ENCODE data around the gene RIMBP2.
"Not testable (repeated sequence)": the region's sequence is repeated elsewhere in the genome, so short reads cannot be mapped to it uniquely, and the experiment has no call there.

RIMBP2 gene

DNA sequence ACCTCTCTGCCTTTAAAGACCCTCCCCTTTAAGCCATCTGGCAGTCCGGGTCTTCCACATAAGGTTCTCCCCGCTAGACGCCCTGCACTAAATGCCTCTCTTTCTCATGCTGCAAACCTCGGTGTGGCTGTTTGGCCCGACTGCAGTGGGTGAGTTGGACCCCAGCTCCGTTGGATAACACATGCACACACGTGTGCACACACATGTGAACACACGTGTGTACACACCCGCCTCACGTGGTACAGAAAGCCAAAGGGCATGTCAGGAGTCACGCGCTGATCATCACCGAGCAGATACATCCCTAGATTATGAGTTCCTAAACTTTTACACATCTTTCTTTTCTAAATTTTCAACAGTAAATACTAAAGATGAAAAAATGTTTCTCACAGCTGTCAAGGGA lies 68.3 kb downstream of the RIMBP2 start:
- no peak overlapping the region for H3K4me2 ChIP-seq (ENCODE audit: low read length)
- H3K27ac ChIP-seq (ENCODE audit: low read length), result no peak overlapping the region
- no peaks in the 10 kb centered on the region for H3K27me3 ChIP-seq (ENCODE audit: low read depth, low read length)
- H3K9ac ChIP-seq (ENCODE audit: low read length), result no peak overlapping the region
- H3K36me3 ChIP-seq (replicated peaks; ENCODE audit: low read depth, low read length), result no peaks in the 10 kb centered on the region
- no peaks in the 10 kb centered on the region for H3K79me2 ChIP-seq (ENCODE audit: low read length)
- no peaks in the 10 kb centered on the region for H3K4me1 ChIP-seq (ENCODE audit: low read length)
- H2AFZ ChIP-seq (ENCODE audit: low read depth, low read length), result no peak overlapping the region
- H3K9me3 ChIP-seq (ENCODE audit: insufficient read depth, low read length), result no peaks in the 10 kb centered on the region
- no peak for TF ChIP-seq EZH2phosphoT487 (IDR thresholded peaks at IDR 0.05; ENCODE audit: low read depth)
- TF ChIP-seq, protein P1, sequence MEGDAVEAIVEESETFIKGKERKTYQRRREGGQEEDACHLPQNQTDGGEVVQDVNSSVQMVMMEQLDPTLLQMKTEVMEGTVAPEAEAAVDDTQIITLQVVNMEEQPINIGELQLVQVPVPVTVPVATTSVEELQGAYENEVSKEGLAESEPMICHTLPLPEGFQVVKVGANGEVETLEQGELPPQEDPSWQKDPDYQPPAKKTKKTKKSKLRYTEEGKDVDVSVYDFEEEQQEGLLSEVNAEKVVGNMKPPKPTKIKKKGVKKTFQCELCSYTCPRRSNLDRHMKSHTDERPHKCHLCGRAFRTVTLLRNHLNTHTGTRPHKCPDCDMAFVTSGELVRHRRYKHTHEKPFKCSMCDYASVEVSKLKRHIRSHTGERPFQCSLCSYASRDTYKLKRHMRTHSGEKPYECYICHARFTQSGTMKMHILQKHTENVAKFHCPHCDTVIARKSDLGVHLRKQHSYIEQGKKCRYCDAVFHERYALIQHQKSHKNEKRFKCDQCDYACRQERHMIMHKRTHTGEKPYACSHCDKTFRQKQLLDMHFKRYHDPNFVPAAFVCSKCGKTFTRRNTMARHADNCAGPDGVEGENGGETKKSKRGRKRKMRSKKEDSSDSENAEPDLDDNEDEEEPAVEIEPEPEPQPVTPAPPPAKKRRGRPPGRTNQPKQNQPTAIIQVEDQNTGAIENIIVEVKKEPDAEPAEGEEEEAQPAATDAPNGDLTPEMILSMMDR (IDR thresholded peaks at IDR 0.05; ENCODE audit: low read depth, low read length), result no peak
- no peaks in the 10 kb centered on the region for H4K20me1 ChIP-seq (ENCODE audit: insufficient read depth, low read length)
- H3K4me3 ChIP-seq (ENCODE audit: low read length), result no peak overlapping the region

DNA sequence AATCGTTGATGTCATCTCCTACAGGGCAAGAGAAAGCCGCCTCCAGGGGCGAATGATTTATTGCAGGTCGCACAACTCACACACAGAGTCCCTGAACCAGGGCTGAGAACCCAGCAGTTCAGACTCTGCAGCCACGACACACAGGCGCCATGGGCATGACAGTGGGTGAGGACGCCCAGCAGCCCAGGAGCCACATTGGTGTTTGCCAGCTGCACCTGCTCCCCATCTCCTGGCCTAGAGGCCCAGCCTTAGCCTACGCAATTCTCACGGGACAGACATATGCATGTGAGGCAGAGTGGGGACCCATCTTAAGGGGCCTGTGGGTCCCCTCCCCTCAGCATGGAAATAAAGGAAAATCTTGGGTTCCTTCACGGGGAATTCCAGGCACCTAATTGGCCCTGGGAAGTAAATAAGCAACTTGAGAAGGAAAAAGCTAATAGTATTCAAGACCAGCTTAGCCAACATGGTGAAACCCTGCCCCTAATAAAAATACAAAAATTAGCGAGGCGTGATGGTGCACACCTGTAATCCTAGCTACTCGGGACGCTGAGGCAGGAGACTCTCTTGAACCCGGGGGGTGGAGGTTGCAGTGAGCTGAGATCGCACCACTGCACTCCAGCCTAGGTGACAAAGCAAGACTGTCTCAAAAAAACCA lies 69.3 kb downstream of the RIMBP2 start:
- no peaks in the 10 kb centered on the region for H3K79me2 ChIP-seq (ENCODE audit: low read length)
- H3K36me3 ChIP-seq (replicated peaks; ENCODE audit: low read depth, low read length), result no peaks in the 10 kb centered on the region
- no peak overlapping the region for H3K27ac ChIP-seq (ENCODE audit: low read length)
- no peaks in the 10 kb centered on the region for H3K27me3 ChIP-seq (ENCODE audit: low read depth, low read length)
- TF ChIP-seq EZH2phosphoT487 (IDR thresholded peaks at IDR 0.05; ENCODE audit: low read depth), result no peak
- TF ChIP-seq, protein P1 (IDR thresholded peaks at IDR 0.05; ENCODE audit: low read depth, low read length), result no peak
- no peaks in the 10 kb centered on the region for H3K4me1 ChIP-seq (ENCODE audit: low read length)
- no peak overlapping the region for H2AFZ ChIP-seq (ENCODE audit: low read depth, low read length)
- no peak overlapping the region for H3K9ac ChIP-seq (ENCODE audit: low read length)
- H3K4me3 ChIP-seq (ENCODE audit: low read length), result no peak overlapping the region
- no peaks in the 10 kb centered on the region for H3K9me3 ChIP-seq (ENCODE audit: insufficient read depth, low read length)
- H3K4me2 ChIP-seq (ENCODE audit: low read length), result no peak overlapping the region
- no peaks in the 10 kb centered on the region for H4K20me1 ChIP-seq (ENCODE audit: insufficient read depth, low read length)

DNA sequence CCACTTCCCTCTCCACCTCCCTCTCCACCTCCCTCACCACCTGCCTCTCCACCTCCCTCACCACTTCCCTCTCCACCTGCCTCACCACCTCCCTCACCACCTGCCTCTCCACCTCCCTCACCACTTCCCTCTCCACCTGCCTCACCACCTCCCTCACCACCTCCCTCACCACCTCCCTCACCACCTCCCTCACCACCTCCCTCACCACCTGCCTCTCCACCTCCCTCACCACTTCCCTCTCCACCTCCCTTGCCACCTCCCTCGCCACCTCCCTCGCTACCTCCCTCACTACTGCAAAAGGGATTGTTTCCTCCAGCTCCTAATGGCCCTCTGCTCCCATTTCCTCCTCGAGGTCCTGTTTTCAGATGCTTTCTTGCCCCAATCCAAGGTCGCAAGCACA lies 69.9 kb downstream of the RIMBP2 start:
- not testable (repeated sequence) for H3K27ac ChIP-seq (ENCODE audit: low read length); H3K4me1 ChIP-seq (ENCODE audit: low read length); H3K79me2 ChIP-seq (ENCODE audit: low read length); H3K27me3 ChIP-seq (ENCODE audit: low read depth, low read length); H2AFZ ChIP-seq (ENCODE audit: low read depth, low read length); H3K4me3 ChIP-seq (ENCODE audit: low read length); H3K9ac ChIP-seq (ENCODE audit: low read length); H3K9me3 ChIP-seq (ENCODE audit: insufficient read depth, low read length); H4K20me1 ChIP-seq (ENCODE audit: insufficient read depth, low read length); H3K36me3 ChIP-seq (replicated peaks; ENCODE audit: low read depth, low read length); H3K4me2 ChIP-seq (ENCODE audit: low read length)

DNA sequence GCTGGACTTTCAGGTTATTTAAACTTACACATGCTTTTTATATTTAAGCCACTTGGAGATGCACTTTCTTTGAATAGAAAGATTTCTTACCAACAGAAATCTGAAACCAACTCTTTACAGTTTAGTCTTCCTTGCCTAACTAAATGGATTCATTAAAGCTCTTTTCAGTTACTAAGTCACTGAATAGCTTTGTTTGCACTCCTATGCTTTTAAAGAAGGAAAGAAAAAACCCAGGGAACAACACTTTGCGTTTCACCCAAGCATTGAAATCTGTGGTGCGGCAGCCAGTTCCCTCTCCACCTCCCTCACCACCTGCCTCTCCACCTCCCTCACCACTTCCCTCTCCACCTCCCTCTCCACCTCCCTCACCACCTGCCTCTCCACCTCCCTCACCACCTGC lies 70.3 kb downstream of the RIMBP2 start:
- Histone ChIP-seq H3K9me3 (ENCODE audit: insufficient read depth, low read length) (no peaks in the 10 kb centered on the region), H2AFZ (ENCODE audit: low read depth, low read length) (no peak overlapping the region), H4K20me1 (ENCODE audit: insufficient read depth, low read length) (no peaks in the 10 kb centered on the region), H3K9ac (ENCODE audit: low read length) (no peak overlapping the region), H3K27me3 (ENCODE audit: low read depth, low read length) (no peaks in the 10 kb centered on the region), H3K27ac (ENCODE audit: low read length) (no peak overlapping the region), H3K4me3 (ENCODE audit: low read length) (no peak overlapping the region), H3K79me2 (ENCODE audit: low read length) (no peaks in the 10 kb centered on the region), H3K4me1 (ENCODE audit: low read length) (no peaks in the 10 kb centered on the region), H3K36me3 (replicated peaks; ENCODE audit: low read depth, low read length) (no peaks in the 10 kb centered on the region), H3K4me2 (ENCODE audit: low read length) (no peak overlapping the region)
- TF ChIP-seq EZH2phosphoT487 (IDR thresholded peaks at IDR 0.05; ENCODE audit: low read depth), result no peak
- TF ChIP-seq, protein P1 (IDR thresholded peaks at IDR 0.05; ENCODE audit: low read depth, low read length), result no peak

Data from OCI-LY3 (cell line).